ENCODE data around the gene GPS1. TPM values are rescaled to one million over a fixed set of nuclear protein-coding genes. Genes with fewer than 3 reads are reported as not detected.

Gene GPS1
- total and polyA plus RNA-seq, 10 of the 15 experiments (the other 5 are each of a cell fraction or from before 2014, with no cell fraction given), result 2.2 to 146 (median 77.7) TPM

DNA sequence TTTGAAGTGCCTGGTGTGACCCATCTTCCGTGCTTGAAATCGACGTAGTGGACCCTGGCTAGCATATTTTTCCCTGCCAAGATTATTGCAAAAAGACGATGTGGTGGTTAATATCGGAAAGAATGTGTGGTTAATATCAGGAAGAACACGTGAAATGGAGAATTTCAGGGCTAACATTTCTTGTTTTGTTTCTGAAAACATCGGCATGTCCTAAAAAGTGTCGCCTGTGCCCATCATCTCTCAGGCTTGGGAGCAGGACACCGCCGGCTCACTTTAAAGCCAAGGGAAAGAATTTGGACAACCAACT is 13.9 kb upstream of the GPS1 start (continued):
- TF ChIP-seq CUX1 (IDR thresholded peaks at IDR 0.05; ENCODE audit: insufficient replicate concordance, low read depth, low read length) (no peak), SUZ12 (IDR thresholded peaks at IDR 0.05; ENCODE audit: unreplicated experiment) (no peak), ASH2L (IDR thresholded peaks at IDR 0.05; ENCODE audit: borderline replicate concordance, low read depth) (no peak), ZBTB11 (CRISPR knock-in tag; IDR thresholded peaks at IDR 0.05) (no peak)
- TF ChIP-seq, protein P1, sequence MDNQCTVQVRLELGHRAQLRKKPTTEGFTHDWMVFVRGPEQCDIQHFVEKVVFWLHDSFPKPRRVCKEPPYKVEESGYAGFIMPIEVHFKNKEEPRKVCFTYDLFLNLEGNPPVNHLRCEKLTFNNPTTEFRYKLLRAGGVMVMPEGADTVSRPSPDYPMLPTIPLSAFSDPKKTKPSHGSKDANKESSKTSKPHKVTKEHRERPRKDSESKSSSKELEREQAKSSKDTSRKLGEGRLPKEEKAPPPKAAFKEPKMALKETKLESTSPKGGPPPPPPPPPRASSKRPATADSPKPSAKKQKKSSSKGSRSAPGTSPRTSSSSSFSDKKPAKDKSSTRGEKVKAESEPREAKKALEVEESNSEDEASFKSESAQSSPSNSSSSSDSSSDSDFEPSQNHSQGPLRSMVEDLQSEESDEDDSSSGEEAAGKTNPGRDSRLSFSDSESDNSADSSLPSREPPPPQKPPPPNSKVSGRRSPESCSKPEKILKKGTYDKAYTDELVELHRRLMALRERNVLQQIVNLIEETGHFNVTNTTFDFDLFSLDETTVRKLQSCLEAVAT (IDR thresholded peaks at IDR 0.05), result 0 out of 2 replicates have a peak, but pooled peaks have one; percentile 58
